ENCODE results near the gene IL31.

Gene IL31

DNA sequence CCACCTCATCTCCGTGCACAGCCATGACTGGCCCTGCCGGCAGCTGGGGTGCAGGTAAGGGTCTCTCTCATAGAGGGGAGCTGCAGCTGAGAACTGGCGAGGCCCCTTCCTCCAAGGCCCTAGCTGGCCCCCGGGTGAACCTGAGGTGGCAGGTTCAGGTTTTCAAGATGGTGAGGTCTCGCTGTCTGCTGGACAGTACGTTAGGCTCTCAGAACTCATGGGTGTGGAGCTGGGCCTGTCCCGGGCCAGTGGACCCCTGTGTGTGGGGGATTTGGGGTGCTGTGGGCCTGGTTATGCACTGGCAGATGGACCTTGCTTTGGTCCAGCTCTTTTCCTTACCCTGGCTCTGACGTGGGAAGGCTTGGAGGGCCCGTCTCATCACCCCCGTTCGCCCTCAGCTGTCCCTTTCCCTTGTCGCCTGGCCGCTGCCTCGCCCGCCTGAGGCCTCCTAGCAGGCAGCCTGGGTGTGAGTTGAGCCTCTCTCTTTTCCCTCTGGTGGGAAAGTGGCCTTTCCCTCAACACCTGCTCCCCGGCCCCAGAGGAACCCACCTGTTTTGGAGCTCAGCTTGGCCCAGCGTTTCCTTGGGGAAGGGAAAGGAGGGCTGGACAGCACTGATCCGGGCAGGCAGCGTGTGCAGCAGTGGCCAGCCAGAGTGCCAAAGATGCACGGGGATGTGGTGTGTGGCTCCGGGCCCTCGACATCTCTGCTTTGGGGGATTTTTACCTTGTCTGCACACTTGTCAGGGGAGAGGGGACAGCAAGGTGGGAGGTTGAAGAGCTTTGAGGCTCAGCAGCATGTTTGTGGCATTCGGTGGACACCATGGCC is 28.3 kb downstream of the IL31 start:
- TF ChIP-seq, protein P1, sequence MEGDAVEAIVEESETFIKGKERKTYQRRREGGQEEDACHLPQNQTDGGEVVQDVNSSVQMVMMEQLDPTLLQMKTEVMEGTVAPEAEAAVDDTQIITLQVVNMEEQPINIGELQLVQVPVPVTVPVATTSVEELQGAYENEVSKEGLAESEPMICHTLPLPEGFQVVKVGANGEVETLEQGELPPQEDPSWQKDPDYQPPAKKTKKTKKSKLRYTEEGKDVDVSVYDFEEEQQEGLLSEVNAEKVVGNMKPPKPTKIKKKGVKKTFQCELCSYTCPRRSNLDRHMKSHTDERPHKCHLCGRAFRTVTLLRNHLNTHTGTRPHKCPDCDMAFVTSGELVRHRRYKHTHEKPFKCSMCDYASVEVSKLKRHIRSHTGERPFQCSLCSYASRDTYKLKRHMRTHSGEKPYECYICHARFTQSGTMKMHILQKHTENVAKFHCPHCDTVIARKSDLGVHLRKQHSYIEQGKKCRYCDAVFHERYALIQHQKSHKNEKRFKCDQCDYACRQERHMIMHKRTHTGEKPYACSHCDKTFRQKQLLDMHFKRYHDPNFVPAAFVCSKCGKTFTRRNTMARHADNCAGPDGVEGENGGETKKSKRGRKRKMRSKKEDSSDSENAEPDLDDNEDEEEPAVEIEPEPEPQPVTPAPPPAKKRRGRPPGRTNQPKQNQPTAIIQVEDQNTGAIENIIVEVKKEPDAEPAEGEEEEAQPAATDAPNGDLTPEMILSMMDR (IDR thresholded peaks at IDR 0.05): no peak

DNA sequence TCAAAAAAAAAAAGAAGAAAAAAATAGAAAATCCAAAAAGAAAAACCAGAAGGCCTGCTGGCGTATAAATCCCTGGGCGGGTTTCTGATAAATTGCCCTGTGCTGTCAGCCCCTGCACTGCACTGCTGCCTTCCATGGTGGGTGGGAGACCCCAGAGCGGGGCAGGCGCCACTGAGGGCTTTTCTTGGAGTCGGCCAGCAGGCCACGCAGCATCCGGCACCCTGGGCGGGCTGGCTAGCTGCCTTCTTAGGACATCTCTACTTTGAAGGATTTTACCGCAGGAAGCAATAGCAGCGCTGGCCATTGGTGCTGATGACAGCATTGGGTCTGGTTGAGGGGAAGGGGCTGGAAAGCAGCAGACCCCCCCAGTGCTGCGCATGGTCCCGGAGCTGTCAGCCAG is 29.1 kb downstream of the IL31 start:
- TF ChIP-seq, protein P1 (IDR thresholded peaks at IDR 0.05): no peak

- TF ChIP-seq, protein P1 (IDR thresholded peaks at IDR 0.05): no peak
Observed at GRCh38 chr12:122142857-122143256, 31.2 kb downstream of the IL31 start.

DNA sequence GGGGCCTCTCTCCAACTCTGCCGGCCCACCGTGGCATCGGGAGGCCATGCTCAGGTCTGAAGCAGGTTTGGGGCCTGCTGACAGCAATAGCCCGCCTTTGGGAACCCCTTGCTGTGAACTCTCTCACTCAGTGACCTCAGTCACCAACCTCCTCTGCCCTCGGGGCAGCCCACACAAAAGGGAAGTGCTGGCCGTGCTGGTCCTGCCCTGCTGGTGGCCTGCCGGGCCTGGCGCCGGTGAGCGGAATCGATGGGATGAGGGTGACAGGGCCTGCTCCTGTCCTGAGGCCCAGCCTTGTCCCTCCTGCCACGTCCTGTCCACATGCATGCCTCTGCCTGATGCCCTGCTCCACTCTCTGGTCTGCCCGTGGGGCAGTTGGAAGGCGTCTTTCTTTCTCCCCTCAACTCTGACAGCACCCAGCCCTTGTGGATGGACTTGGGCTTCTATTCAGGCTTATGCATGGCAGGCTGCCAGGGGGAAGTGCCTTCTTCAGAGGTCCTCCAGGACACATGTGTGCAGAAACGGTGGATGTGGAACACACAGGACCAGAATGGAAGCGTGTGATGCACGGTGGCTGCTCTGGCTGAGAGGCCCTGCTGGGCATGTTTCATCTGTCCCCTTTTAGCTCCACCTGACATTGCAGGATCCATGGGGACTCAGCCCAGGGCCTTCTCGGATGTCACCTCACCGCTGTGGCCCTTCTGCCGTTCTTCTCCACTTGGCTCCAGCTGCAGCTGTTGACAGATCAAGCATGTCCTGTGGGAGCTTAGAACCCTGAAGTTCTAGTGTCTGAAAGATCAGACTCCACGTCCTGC is 31.9 kb downstream of the IL31 start:
- TF ChIP-seq, protein P1 (IDR thresholded peaks at IDR 0.05): no peak

DNA sequence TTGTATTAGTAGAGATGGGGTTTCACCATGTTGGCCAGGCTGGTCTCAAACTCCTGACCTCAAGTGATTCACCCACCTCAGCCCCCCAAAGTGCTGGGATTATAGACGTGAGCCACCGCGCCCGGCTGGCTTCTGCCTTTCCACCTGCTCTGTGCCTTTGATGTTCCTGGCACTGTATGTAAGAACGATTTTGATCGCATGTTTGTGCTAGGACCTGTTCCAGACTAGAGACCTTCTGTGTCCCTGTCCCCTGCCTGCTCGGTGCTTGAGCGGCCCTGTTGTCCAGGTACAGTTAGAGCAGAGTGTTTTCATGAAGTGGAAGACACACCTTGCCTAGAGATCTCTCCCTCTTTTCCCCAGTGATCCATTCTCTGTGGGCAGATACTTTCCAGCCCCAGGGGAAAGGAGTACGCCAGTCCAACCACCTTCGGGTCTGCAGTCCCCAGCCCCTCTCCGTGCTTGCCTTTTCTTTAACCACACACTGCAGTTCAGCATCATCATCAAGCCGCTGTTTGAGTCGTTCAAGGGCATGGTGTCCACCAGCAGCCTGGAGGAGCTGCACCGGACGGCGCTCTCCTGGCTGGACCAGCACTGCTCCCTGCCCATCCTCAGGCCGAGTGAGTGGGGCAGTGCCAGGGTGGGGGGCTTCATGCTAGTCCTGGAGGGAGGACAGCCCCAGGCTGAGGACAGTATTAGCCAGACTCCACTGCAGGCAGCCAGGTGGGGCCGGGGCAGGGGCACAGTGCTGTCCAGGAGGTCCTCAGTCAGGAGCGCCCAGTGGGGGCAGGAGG is 33.4 kb downstream of the IL31 start:
- TF ChIP-seq, protein P1 (IDR thresholded peaks at IDR 0.05): no peak

GRCh38 chr12:122139941-122140340 is 34.1 kb downstream of the IL31 start:
- TF ChIP-seq, protein P1 (IDR thresholded peaks at IDR 0.05): no peak

DNA sequence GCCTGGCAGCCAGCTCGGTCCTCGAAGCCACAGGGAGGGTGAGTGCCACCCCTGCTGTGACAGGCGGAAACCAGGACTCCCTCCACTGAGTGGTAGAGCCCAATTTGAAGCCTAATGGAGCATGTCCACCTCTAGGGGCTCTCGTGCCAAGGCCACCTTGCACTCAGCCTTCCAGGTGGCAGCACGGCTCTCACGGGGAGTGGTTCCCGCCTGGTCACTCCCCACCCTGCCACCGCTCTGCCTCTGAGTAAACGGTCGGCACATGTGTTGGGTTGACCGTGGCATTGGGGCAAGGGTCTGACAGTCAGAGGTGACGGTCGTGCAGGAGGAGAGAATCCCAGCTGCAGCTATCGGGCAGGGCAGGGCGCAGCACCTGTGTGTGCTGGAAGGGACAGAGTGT is 34.8 kb downstream of the IL31 start:
- TF ChIP-seq, protein P1 (IDR thresholded peaks at IDR 0.05): no peak

Data from LNCAP (cell line).